NCI-H526 (cell line): ENCODE results near the gene PPP1R9A.

ENCODE experiments used
- DNase-seq, 2 experiments: peaks; one replicate each; lab custom pipeline; 2025; lab: John Stamatoyannopoulos, UW

PPP1R9A gene

GRCh38 chr7:95204618-95205017 is 297.2 kb downstream of the PPP1R9A start:
- no peak for DNase-seq

GRCh38 chr7:95205665-95206225 is 298.4 kb downstream of the PPP1R9A start:
- no peak for DNase-seq

- DNase-seq, result no peak
Observed at GRCh38 chr7:95209276-95209675, 301.9 kb downstream of the PPP1R9A start.

GRCh38 chr7:95209788-95210187 is 302.4 kb downstream of the PPP1R9A start:
- DNase-seq, result no peak

GRCh38 chr7:95213148-95213547 is 305.8 kb downstream of the PPP1R9A start:
- DNase-seq, result no peak

- no peak for DNase-seq
Observed at GRCh38 chr7:95213809-95214492, 306.6 kb downstream of the PPP1R9A start.

GRCh38 chr7:95219721-95220120 is 312.3 kb downstream of the PPP1R9A start:
- DNase-seq, result no peak

GRCh38 chr7:95220328-95220727 is 312.9 kb downstream of the PPP1R9A start:
- no peak for DNase-seq

- DNase-seq, result no peak
Observed at GRCh38 chr7:95225301-95225700, 317.9 kb downstream of the PPP1R9A start.

GRCh38 chr7:95229301-95229700 is 321.9 kb downstream of the PPP1R9A start:
- DNase-seq, result no peak

GRCh38 chr7:95238252-95238943 is 331.0 kb downstream of the PPP1R9A start:
- DNase-seq, result no peak

GRCh38 chr7:95240921-95241320 is 333.5 kb downstream of the PPP1R9A start:
- DNase-seq, result no peak

- DNase-seq, result no peak
Observed at GRCh38 chr7:95242266-95242665, 334.9 kb downstream of the PPP1R9A start.

GRCh38 chr7:95244616-95245015 is 337.2 kb downstream of the PPP1R9A start:
- no peak for DNase-seq

- DNase-seq, result no peak
Observed at GRCh38 chr7:95245828-95246500, 338.6 kb downstream of the PPP1R9A start.

- peak; percentile 76 to 87 for DNase-seq
Observed at GRCh38 chr7:95246831-95247370, 339.5 kb downstream of the PPP1R9A start.

- no peak for DNase-seq
Observed at GRCh38 chr7:95250571-95250970, 343.2 kb downstream of the PPP1R9A start.

GRCh38 chr7:95251966-95252365 is 344.6 kb downstream of the PPP1R9A start:
- DNase-seq, result no peak

GRCh38 chr7:95253986-95254385 is 346.6 kb downstream of the PPP1R9A start:
- no peak for DNase-seq

- DNase-seq, result no peak
Observed at GRCh38 chr7:95255691-95256090, 348.3 kb downstream of the PPP1R9A start.

- no peak for DNase-seq
Observed at GRCh38 chr7:95261895-95262415, 354.6 kb downstream of the PPP1R9A start.

GRCh38 chr7:95262875-95263274 is 355.5 kb downstream of the PPP1R9A start:
- no peak for DNase-seq
